ENCODE results near the gene SEC63.
"Not testable (repeated sequence)": the region's sequence is repeated elsewhere in the genome, so short reads cannot be mapped to it uniquely, and the experiment has no call there.

Gene SEC63

GRCh38 chr6:107958689-107959362 lies 818 bp upstream of the SEC63 start:
- DNase-seq; H3K79me1 ChIP-seq (ENCODE audit: low read length); H3K4me2 ChIP-seq (ENCODE audit: low read length); H3K4me3 ChIP-seq (ENCODE audit: low read length); H3K36me3 ChIP-seq (ENCODE audit: control insufficient read depth, insufficient read depth, low read length); H2AK5ac ChIP-seq (ENCODE audit: low read length); H3K4me1 ChIP-seq (ENCODE audit: control insufficient read depth, low read depth, low read length); H3K18ac ChIP-seq (ENCODE audit: low read length); H2BK15ac ChIP-seq (replicated peaks; ENCODE audit: low read depth); H2BK5ac ChIP-seq (ENCODE audit: low read length); H3K27me3 ChIP-seq (ENCODE audit: insufficient read depth, low read length, poor library complexity); H3K4ac ChIP-seq (ENCODE audit: low read depth, low read length); H4K5ac ChIP-seq (ENCODE audit: low read length); H3K27ac ChIP-seq (ENCODE audit: low read depth, low read length); H4K8ac ChIP-seq (ENCODE audit: low read depth, low read length); H2BK120ac ChIP-seq (ENCODE audit: low read depth, low read length); H3K23ac ChIP-seq (ENCODE audit: low read length): not testable (repeated sequence)
- Histone ChIP-seq H3K9ac (ENCODE audit: low read length) (peak overlapping the region; percentile 58), H3K56ac (ENCODE audit: low read length) (peak overlapping the region; percentile 2), H3K79me2 (ENCODE audit: control insufficient read depth, insufficient read depth, low read length) (peaks cover 33% of the 10 kb centered on the region)
- WGBS (ENCODE audit: extremely low coverage, insufficient coverage, low lambda C conversion rate): no CpG with 5 or more reads among the region's 27 CpGs

- Histone ChIP-seq H2BK5ac (ENCODE audit: low read length) (no peak overlapping the region), H4K5ac (ENCODE audit: low read length) (no peak overlapping the region), H3K56ac (ENCODE audit: low read length) (peak overlapping the region; percentile 97), H3K36me3 (ENCODE audit: control insufficient read depth, insufficient read depth, low read length) (no peaks in the 10 kb centered on the region), H3K4me1 (ENCODE audit: control insufficient read depth, low read depth, low read length) (no peaks in the 10 kb centered on the region), H3K4ac (ENCODE audit: low read depth, low read length) (peak overlapping the region; percentile 89), H3K4me3 (ENCODE audit: low read length) (peak overlapping the region; percentile 75), H4K8ac (ENCODE audit: low read depth, low read length) (no peak overlapping the region), H3K4me2 (ENCODE audit: low read length) (peak overlapping the region; percentile 6), H3K23ac (ENCODE audit: low read length) (peak overlapping the region; percentile 90), H3K79me2 (ENCODE audit: control insufficient read depth, insufficient read depth, low read length) (peaks cover 42% of the 10 kb centered on the region), H3K27ac (ENCODE audit: low read depth, low read length) (peak overlapping the region; percentile 42), H2BK120ac (ENCODE audit: low read depth, low read length) (no peak overlapping the region), H3K9ac (ENCODE audit: low read length) (peak overlapping the region; percentile 72), H2BK15ac (replicated peaks; ENCODE audit: low read depth) (no peak overlapping the region), H3K18ac (ENCODE audit: low read length) (peak overlapping the region; percentile 85), H2AK5ac (ENCODE audit: low read length) (no peak overlapping the region), H3K79me1 (ENCODE audit: low read length) (peaks cover 2% of the 10 kb centered on the region), H3K27me3 (ENCODE audit: insufficient read depth, low read length, poor library complexity) (no peaks in the 10 kb centered on the region)
- no CpG with 5 or more reads among the region's 43 CpGs for WGBS (ENCODE audit: extremely low coverage, insufficient coverage, low lambda C conversion rate)
- DNase-seq: peak; percentile 65
These were observed 600 bp downstream of the SEC63 start for GRCh38 chr6:107957308-107957908.

- Histone ChIP-seq H3K27ac (ENCODE audit: low read depth, low read length) (no peak overlapping the region), H4K5ac (ENCODE audit: low read length) (no peak overlapping the region), H2AK5ac (ENCODE audit: low read length) (no peak overlapping the region), H3K79me1 (ENCODE audit: low read length) (peaks cover 2% of the 10 kb centered on the region), H4K8ac (ENCODE audit: low read depth, low read length) (no peak overlapping the region), H3K4me1 (ENCODE audit: control insufficient read depth, low read depth, low read length) (no peaks in the 10 kb centered on the region), H3K79me2 (ENCODE audit: control insufficient read depth, insufficient read depth, low read length) (peaks cover 47% of the 10 kb centered on the region), H3K4me2 (ENCODE audit: low read length) (peak overlapping the region; percentile 32), H2BK5ac (ENCODE audit: low read length) (no peak overlapping the region), H3K4me3 (ENCODE audit: low read length) (peak overlapping the region; percentile 75), H3K27me3 (ENCODE audit: insufficient read depth, low read length, poor library complexity) (no peaks in the 10 kb centered on the region), H2BK15ac (replicated peaks; ENCODE audit: low read depth) (no peak overlapping the region), H3K23ac (ENCODE audit: low read length) (no peak overlapping the region), H3K18ac (ENCODE audit: low read length) (peak overlapping the region; percentile 85), H3K56ac (ENCODE audit: low read length) (peak overlapping the region; percentile 97), H2BK120ac (ENCODE audit: low read depth, low read length) (no peak overlapping the region), H3K36me3 (ENCODE audit: control insufficient read depth, insufficient read depth, low read length) (no peaks in the 10 kb centered on the region), H3K9ac (ENCODE audit: low read length) (peak overlapping the region; percentile 72), H3K4ac (ENCODE audit: low read depth, low read length) (no peak overlapping the region)
- no peak for DNase-seq
- no CpG with 5 or more reads among the region's 9 CpGs for WGBS (ENCODE audit: extremely low coverage, insufficient coverage, low lambda C conversion rate)
These were observed 1.3 kb downstream of the SEC63 start for GRCh38 chr6:107956586-107957307.

- H3K79me2 ChIP-seq (ENCODE audit: control insufficient read depth, insufficient read depth, low read length): peaks cover 51% of the 10 kb centered on the region
- H2BK5ac ChIP-seq (ENCODE audit: low read length): no peak overlapping the region
- no peaks in the 10 kb centered on the region for H3K4me1 ChIP-seq (ENCODE audit: control insufficient read depth, low read depth, low read length)
- H3K9ac ChIP-seq (ENCODE audit: low read length): peak overlapping the region; percentile 65
- no peak overlapping the region for H4K5ac ChIP-seq (ENCODE audit: low read length)
- H2BK15ac ChIP-seq (replicated peaks; ENCODE audit: low read depth): no peak overlapping the region
- H3K27me3 ChIP-seq (ENCODE audit: insufficient read depth, low read length, poor library complexity): no peaks in the 10 kb centered on the region
- H3K4me2 ChIP-seq (ENCODE audit: low read length): peak overlapping the region; percentile 7
- no peak overlapping the region for H3K18ac ChIP-seq (ENCODE audit: low read length)
- no peak overlapping the region for H3K23ac ChIP-seq (ENCODE audit: low read length)
- no peak for DNase-seq
- H3K79me1 ChIP-seq (ENCODE audit: low read length): peaks cover 2% of the 10 kb centered on the region
- no peak overlapping the region for H2AK5ac ChIP-seq (ENCODE audit: low read length)
- H3K4ac ChIP-seq (ENCODE audit: low read depth, low read length): no peak overlapping the region
- H3K27ac ChIP-seq (ENCODE audit: low read depth, low read length): no peak overlapping the region
- no peak overlapping the region for H3K4me3 ChIP-seq (ENCODE audit: low read length)
- H3K36me3 ChIP-seq (ENCODE audit: control insufficient read depth, insufficient read depth, low read length): no peaks in the 10 kb centered on the region
- H3K56ac ChIP-seq (ENCODE audit: low read length): no peak overlapping the region
- H4K8ac ChIP-seq (ENCODE audit: low read depth, low read length): no peak overlapping the region
- no peak overlapping the region for H2BK120ac ChIP-seq (ENCODE audit: low read depth, low read length)
- no CpG with 5 or more reads among the region's 2 CpGs for WGBS (ENCODE audit: extremely low coverage, insufficient coverage, low lambda C conversion rate)
These were observed 1.8 kb downstream of the SEC63 start for GRCh38 chr6:107956181-107956580.

- H3K4me3 ChIP-seq (ENCODE audit: low read length); H4K5ac ChIP-seq (ENCODE audit: low read length); H2AK5ac ChIP-seq (ENCODE audit: low read length); H3K27me3 ChIP-seq (ENCODE audit: insufficient read depth, low read length, poor library complexity); H2BK120ac ChIP-seq (ENCODE audit: low read depth, low read length); H3K18ac ChIP-seq (ENCODE audit: low read length); H3K23ac ChIP-seq (ENCODE audit: low read length); H4K8ac ChIP-seq (ENCODE audit: low read depth, low read length); H3K4me2 ChIP-seq (ENCODE audit: low read length); H3K36me3 ChIP-seq (ENCODE audit: control insufficient read depth, insufficient read depth, low read length); DNase-seq; H3K27ac ChIP-seq (ENCODE audit: low read depth, low read length); H3K4ac ChIP-seq (ENCODE audit: low read depth, low read length); H3K56ac ChIP-seq (ENCODE audit: low read length); H3K79me1 ChIP-seq (ENCODE audit: low read length); H3K4me1 ChIP-seq (ENCODE audit: control insufficient read depth, low read depth, low read length); H2BK15ac ChIP-seq (replicated peaks; ENCODE audit: low read depth); H2BK5ac ChIP-seq (ENCODE audit: low read length); H3K9ac ChIP-seq (ENCODE audit: low read length): not testable (repeated sequence)
- H3K79me2 ChIP-seq (ENCODE audit: control insufficient read depth, insufficient read depth, low read length): peaks cover 67% of the 10 kb centered on the region
- WGBS (ENCODE audit: extremely low coverage, insufficient coverage, low lambda C conversion rate): no CpG with 5 or more reads among the region's 19 CpGs
These were observed 4.1 kb downstream of the SEC63 start for GRCh38 chr6:107953858-107954414.

Data from mesendoderm (in vitro differentiated cells).